Activated naive CD4-positive, alpha-beta T cell treated with anti-CD3 and anti-CD28 coated beads for 36 hours (primary cell): ENCODE results near the gene WRNIP1. TPM values are rescaled to one million over a fixed set of nuclear protein-coding genes. Genes with fewer than 3 reads are reported as not detected.

ENCODE experiments used
- total RNA-seq, 2 experiments: library from RNA; stranded (reverse); gene quantifications; one replicate each; pipeline ENCODE4 v1.2.3, GENCODE V29; 2021

Gene WRNIP1
- total RNA-seq, 2 experiments from 2014 or later, result 19.2 to 21.7 TPM

Other genes with a start within 250 kb of the WRNIP1 start
- gene MYLK4, start 14.5 kb upstream of the WRNIP1 start, total RNA-seq, result under 1 TPM in 1 of 2 experiments, not detected in 1; 0.07 TPM
- gene SERPINB1, start 76.5 kb downstream of the WRNIP1 start, total RNA-seq, result 100 to 1,000 TPM; 200 to 208 TPM
- gene SERPINB9, start 137.9 kb downstream of the WRNIP1 start, total RNA-seq, result 10 to 100 TPM; 72.2 to 75.8 TPM
- gene SERPINB6, start 206.2 kb downstream of the WRNIP1 start, total RNA-seq, result 10 to 100 TPM; 31.2 to 31.4 TPM
- 10 to 100 TPM; 18.8 to 21.1 TPM for gene NQO2, start 234.5 kb downstream of the WRNIP1 start, total RNA-seq